Measurements from ENCODE around the gene ZNF165. TPM values are rescaled to one million over a fixed set of nuclear protein-coding genes. Genes with fewer than 3 reads are reported as not detected.

The ZNF165 gene
- total and polyA plus RNA-seq, 2 of the 4 experiments (the other 2 are of a cell fraction), result 0.07 to 0.36 TPM

DNA sequence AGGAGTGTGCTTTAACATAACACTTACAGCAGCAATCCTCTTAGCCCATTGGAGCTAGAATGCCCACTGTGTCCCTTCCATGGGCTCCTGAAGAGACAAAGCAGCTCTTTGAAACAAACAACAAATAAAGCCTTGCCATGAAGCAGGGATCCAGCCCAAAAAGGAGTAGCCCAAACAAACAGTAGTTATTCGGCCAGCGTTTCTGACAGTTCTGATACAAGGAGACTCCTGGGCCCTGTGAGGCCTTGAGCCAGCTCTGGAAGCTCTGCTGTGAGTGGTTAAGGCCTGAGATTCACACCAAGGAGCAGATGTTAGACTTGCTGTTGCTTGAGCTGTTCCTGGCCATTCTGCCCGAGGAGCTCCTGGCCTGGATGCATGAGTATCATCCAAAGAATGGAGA is 27.1 kb downstream of the ZNF165 start:
- in situ Hi-C loops (cut with MboI; ENCODE audit: low sequenced_read_pairs) (no loop called here), dilution Hi-C loops (cut with HindIII; ENCODE audit: low sequenced_read_pairs, unreplicated experiment) (no loop called here), intact Hi-C loops (cut with micrococcal nuclease) (no loop called here)
- H3K79me1 ChIP-seq (ENCODE audit: low read depth in 1 of 2, low read length in 2 of 2), result no peaks in the 10 kb centered on the region
- TF ChIP-seq NFE2L2 (IDR thresholded peaks at IDR 0.05; ENCODE audit: low read depth, low read length), result no peak
- no peak overlapping the region for H2BK20ac ChIP-seq (ENCODE audit: low read depth, low read length)
- no peak overlapping the region for H4K8ac ChIP-seq (ENCODE audit: low read depth in 2 of 2, low read length in 2 of 2)
- no peak overlapping the region for H3K4me3 ChIP-seq (ENCODE audit: insufficient read depth, low read depth, low read length)
- no TSS peak for BruUV-seq (replicated peaks)
- H3K27ac ChIP-seq (ENCODE audit: insufficient read depth, low read length), result no peak overlapping the region
- H2BK5ac ChIP-seq (ENCODE audit: low read depth, low read length, poor library complexity, severe bottlenecking), result no peak overlapping the region
- H3K4me1 ChIP-seq (ENCODE audit: control insufficient read depth, insufficient read depth, low read length), result peaks cover 2% of the 10 kb centered on the region
- no peaks in the 10 kb centered on the region for H3K36me3 ChIP-seq (ENCODE audit: control insufficient read depth, insufficient read depth, low read length)
- H4K5ac ChIP-seq (ENCODE audit: low read depth, low read length), result no peak overlapping the region
- no peak overlapping the region for H3K56ac ChIP-seq (ENCODE audit: extremely low read depth, insufficient read depth, low read length)
- H3K23ac ChIP-seq (ENCODE audit: low read depth, low read length), result no peak overlapping the region
- no peak overlapping the region for H3K9ac ChIP-seq (ENCODE audit: low read depth, low read length)
- ChIA-PET CTCF (interaction anchor here (0.7 kb wide), 1 partner anchor 20 kb away, joined by 3 read pairs; no protein-coding TSS in a partner anchor), POLR2A (ENCODE audit: unreplicated experiment) (no interaction called here)
- H2AK5ac ChIP-seq (ENCODE audit: low read depth, low read length), result no peak overlapping the region
- ATAC-seq (ENCODE audit: low read depth) (no peak), DNase-seq (no peak)
- no peak overlapping the region for H3K14ac ChIP-seq (replicated peaks; ENCODE audit: low read depth, low read length)
- no peak overlapping the region for H2BK15ac ChIP-seq (ENCODE audit: low read depth, low read length)
- H2BK120ac ChIP-seq (ENCODE audit: low read depth, low read length), result no peak overlapping the region
- no peaks in the 10 kb centered on the region for H4K20me1 ChIP-seq (ENCODE audit: insufficient read depth, low read length)
- 50% methylated on average over 1 of the region's 3 CpGs; no CpG with 5 or more reads in 1 of the 2 experiments for WGBS, 2 experiments (ENCODE audit: extremely low coverage in 2 of 2, insufficient read length in 1 of 2)
- H2AFZ ChIP-seq (replicated peaks; ENCODE audit: low read length, poor library complexity), result no peak overlapping the region
- H3K18ac ChIP-seq (ENCODE audit: low read depth, low read length), result no peak overlapping the region
- no peaks in the 10 kb centered on the region for H3K27me3 ChIP-seq (ENCODE audit: control insufficient read depth, insufficient read depth, low read length)
- peak overlapping the region; percentile 25 for H2AK9ac ChIP-seq (replicated peaks; ENCODE audit: low read depth, low read length, poor library complexity)
- H3K4ac ChIP-seq (ENCODE audit: low read depth, low read length), result no peak overlapping the region
- no peak overlapping the region for H4K91ac ChIP-seq (ENCODE audit: insufficient read depth, low read depth, low read length)
- H3K9me1 ChIP-seq (ENCODE audit: insufficient read depth, low read length), result no peaks in the 10 kb centered on the region
- H3K9me3 ChIP-seq (ENCODE audit: control insufficient read depth, insufficient read depth, low read length), result no peaks in the 10 kb centered on the region
- H3K4me2 ChIP-seq (ENCODE audit: low read depth, low read length), result no peak overlapping the region

Measured in IMR-90 (cell line).